Measurements from ENCODE around the gene GRAMD2A. TPM values are rescaled to one million over a fixed set of nuclear protein-coding genes. Genes with fewer than 3 reads are reported as not detected.

Gene GRAMD2A
- total and polyA plus RNA-seq, 5 experiments from 2014 or later: not detected

GRCh38 chr15:72169921-72170611, 27.5 kb downstream of the GRAMD2A start:
- DNase-seq: no peak
- Mint-ChIP-seq H3K27me3 (peaks cover 0 to 10% (median 3%) of the 10 kb centered on the region in 5 donors), H3K4me3 (no peak overlapping the region), H3K9me3 (no peaks in the 10 kb centered on the region), H3K36me3 (peaks cover 0 to 1% (median 0%) of the 10 kb centered on the region in 3 donors), H3K27ac (no peak overlapping the region), H3K4me1 (peaks cover 5 to 16% (median 7%) of the 10 kb centered on the region in 4 donors)
- POLR2A ChIA-PET: no interaction called here
- ATAC-seq: no peak

DNA sequence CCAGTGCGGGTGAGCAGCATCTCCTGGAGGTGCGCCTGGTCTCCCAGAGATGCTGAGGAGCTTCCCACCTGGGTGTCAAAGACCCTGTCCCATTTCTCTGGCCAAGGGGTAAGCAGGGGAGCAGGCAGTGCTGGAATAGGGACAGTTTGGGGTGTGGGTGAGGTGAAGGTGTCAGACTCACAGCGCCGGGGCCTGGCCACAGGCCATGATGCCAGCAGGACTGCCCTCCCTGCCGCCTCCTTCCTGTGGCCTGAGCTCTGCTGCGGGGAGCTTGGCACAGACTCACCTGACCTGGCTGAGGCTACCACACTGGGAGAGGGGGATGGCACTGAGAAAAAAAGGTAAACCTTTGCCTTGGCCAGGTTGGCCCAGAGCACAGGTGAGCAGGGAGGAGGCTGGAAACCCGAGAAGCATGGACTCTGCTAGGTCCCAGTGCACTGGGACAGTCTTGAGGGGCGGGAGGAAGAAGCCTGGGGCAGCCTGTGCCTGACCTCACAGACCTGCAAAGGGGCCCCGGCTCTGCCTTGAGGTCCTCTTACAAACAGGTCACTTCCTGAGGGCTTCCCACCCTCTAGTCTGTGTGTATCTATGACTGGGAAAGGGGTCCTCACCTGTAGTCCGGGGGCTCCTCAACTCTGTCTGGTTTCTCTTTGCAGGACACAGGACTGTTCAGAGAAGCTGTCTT, 28.2 kb downstream of the GRAMD2A start:
- Mint-ChIP-seq H3K9me3 (no peaks in the 10 kb centered on the region), H3K4me1 (peaks cover 5 to 16% (median 7%) of the 10 kb centered on the region in 4 donors), H3K27me3 (peaks cover 0 to 6% (median 0%) of the 10 kb centered on the region in 5 donors), H3K36me3 (peaks cover 0 to 1% (median 0%) of the 10 kb centered on the region in 3 donors), H3K27ac (peak overlapping the region in 2 of 10 donors; percentile 11 to 59), H3K4me3 (no peak overlapping the region)
- ATAC-seq (no peak), DNase-seq (no peak)
- POLR2A ChIA-PET: no interaction called here

- Mint-ChIP-seq H3K4me3 (no peak overlapping the region), H3K27ac (peak overlapping the region in 2 of 10 donors; percentile 60 to 83), H3K27me3 (peaks cover 0 to 6% (median 0%) of the 10 kb centered on the region in 5 donors), H3K4me1 (peaks cover 5 to 16% (median 7%) of the 10 kb centered on the region in 4 donors), H3K36me3 (peaks cover 0 to 1% (median 0%) of the 10 kb centered on the region in 3 donors), H3K9me3 (no peaks in the 10 kb centered on the region)
- POLR2A ChIA-PET: no interaction called here
- DNase-seq (no peak), ATAC-seq (no peak)
Measured at GRCh38 chr15:72168808-72169190, 28.8 kb downstream of the GRAMD2A start.

DNA sequence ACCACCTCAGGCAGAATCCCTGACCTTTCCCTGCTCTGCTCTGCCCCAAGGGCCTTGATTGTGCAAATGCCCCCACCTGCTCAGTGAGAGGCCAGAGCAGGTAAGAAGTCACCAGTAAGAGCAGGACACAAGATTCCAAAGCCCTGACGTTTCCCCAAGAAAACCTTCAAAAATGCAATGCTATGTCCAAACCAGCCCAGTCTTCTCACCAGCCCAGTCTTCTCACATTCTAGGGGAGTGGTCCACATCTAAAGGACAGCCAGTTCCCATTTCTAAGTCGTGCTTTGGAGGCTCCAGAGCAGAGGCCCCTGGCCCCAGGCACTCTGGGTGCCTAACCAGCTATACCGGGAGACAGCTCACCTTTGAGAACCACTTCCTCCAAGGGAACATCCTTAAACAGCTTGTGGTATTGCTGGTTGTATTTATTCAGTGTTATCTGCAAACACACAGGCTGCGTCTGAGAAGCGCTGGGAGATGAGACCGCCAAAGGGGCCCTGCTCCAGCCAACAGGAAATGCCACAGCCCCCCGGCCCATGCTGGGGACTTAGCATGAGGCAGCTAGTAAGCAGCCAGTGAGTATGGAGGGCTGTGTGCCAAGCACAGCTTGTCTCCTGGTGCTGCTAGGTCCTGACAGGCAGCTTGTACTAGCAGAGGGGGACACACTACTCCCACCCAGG, 29.3 kb downstream of the GRAMD2A start:
- POLR2A ChIA-PET: no interaction called here
- DNase-seq: no peak
- H3K4me3 Mint-ChIP-seq: no peak overlapping the region
- peaks cover 0 to 1% (median 0%) of the 10 kb centered on the region in 3 donors for H3K36me3 Mint-ChIP-seq
- no peaks in the 10 kb centered on the region for H3K9me3 Mint-ChIP-seq
- peak overlapping the region in 2 of 10 donors; percentile 17 to 83 for H3K27ac Mint-ChIP-seq
- H3K4me1 Mint-ChIP-seq: peaks cover 5 to 16% (median 7%) of the 10 kb centered on the region in 4 donors
- H3K27me3 Mint-ChIP-seq: peaks cover 0 to 6% (median 0%) of the 10 kb centered on the region in 5 donors
- no peak for ATAC-seq

- POLR2A ChIA-PET: no interaction called here
- ATAC-seq (no peak), DNase-seq (no peak)
- no peaks in the 10 kb centered on the region for H3K9me3 Mint-ChIP-seq
- H3K4me3 Mint-ChIP-seq: no peak overlapping the region
- peaks cover 0 to 3% (median 0%) of the 10 kb centered on the region in 5 donors for H3K27me3 Mint-ChIP-seq
- peaks cover 5 to 16% (median 7%) of the 10 kb centered on the region in 4 donors for H3K4me1 Mint-ChIP-seq
- peak overlapping the region in 1 of 10 donors; percentile 83 for H3K27ac Mint-ChIP-seq
- no peaks in the 10 kb centered on the region for H3K36me3 Mint-ChIP-seq
Measured at GRCh38 chr15:72167445-72167844, 30.1 kb downstream of the GRAMD2A start.

DNA sequence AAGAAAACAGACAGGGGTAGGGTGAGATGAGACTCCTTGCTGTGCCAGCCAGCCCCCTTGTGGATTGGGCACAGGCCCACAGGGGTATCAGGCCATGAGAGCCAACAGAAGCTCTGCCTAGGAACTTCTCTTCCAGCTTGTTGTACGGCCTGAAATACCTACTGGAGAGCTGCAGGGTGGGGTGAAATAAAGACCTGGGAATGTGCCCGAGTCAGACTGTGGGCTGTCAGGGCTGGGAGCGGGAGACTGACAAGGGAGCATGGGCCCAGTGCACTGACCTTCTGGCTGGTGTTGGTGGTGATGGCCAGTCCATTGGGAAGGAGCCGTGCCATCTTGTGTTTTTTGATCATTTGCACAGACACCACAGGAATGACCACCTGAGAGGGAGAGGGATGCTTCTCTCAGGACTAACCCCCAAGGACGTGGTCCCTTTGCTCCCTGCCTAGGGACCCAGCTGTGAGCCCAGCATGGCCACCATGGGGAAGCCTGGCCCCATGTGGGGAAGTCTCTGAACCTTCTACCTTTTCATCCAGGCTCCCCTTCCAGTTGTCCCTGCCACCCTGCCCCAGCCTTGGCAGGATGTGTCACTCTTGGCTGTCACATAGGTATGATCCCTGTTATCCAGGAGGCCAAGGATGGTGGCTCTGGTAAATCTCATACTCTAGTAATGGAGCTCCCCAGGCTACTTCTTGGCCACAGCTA, 30.7 kb downstream of the GRAMD2A start:
- no peak for DNase-seq
- POLR2A ChIA-PET: no interaction called here
- no peaks in the 10 kb centered on the region for H3K36me3 Mint-ChIP-seq
- no peak for ATAC-seq
- peaks cover 5 to 16% (median 7%) of the 10 kb centered on the region in 4 donors for H3K4me1 Mint-ChIP-seq
- peaks cover 0 to 3% (median 0%) of the 10 kb centered on the region in 5 donors for H3K27me3 Mint-ChIP-seq
- H3K4me3 Mint-ChIP-seq: no peak overlapping the region
- no peaks in the 10 kb centered on the region for H3K9me3 Mint-ChIP-seq
- no peak overlapping the region for H3K27ac Mint-ChIP-seq

DNA sequence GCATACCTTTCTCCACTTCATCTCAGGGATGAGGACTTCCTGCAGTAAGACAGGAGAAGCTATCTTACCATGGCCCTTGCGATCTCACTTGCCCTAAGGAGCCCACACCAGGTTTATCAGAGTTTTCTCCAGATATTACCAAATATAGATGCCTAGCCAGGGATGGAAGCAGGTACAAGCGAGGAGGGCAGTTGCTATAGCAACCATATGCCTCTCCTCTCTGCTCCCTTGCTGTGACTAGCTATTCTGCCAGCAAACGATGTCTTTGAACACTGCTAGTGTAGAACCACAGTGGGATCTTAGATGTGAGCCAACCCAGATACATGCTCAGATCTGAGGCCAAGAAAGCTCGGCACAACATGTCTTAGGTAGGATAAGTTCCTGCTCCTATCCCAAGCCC, 33.9 kb downstream of the GRAMD2A start:
- Mint-ChIP-seq H3K36me3 (no peaks in the 10 kb centered on the region), H3K9me3 (no peaks in the 10 kb centered on the region), H3K4me1 (peaks cover 2 to 10% (median 7%) of the 10 kb centered on the region in 4 donors), H3K4me3 (no peak overlapping the region), H3K27ac (no peak overlapping the region), H3K27me3 (peaks cover 0 to 5% (median 3%) of the 10 kb centered on the region in 5 donors)
- ATAC-seq (no peak), DNase-seq (no peak)
- POLR2A ChIA-PET: no interaction called here

GRCh38 chr15:72162569-72162968, 35.0 kb downstream of the GRAMD2A start:
- DNase-seq (no peak), ATAC-seq (no peak)
- H3K36me3 Mint-ChIP-seq: no peaks in the 10 kb centered on the region
- POLR2A ChIA-PET: no interaction called here
- H3K4me3 Mint-ChIP-seq: no peak overlapping the region
- no peaks in the 10 kb centered on the region for H3K9me3 Mint-ChIP-seq
- H3K27me3 Mint-ChIP-seq: peaks cover 0 to 5% (median 0%) of the 10 kb centered on the region in 5 donors
- H3K4me1 Mint-ChIP-seq: no peaks in the 10 kb centered on the region
- no peak overlapping the region for H3K27ac Mint-ChIP-seq

GRCh38 chr15:72161361-72162132, 36.0 kb downstream of the GRAMD2A start:
- DNase-seq (no peak), ATAC-seq (no peak)
- no peaks in the 10 kb centered on the region for H3K36me3 Mint-ChIP-seq
- no peaks in the 10 kb centered on the region for H3K9me3 Mint-ChIP-seq
- H3K27ac Mint-ChIP-seq: no peak overlapping the region
- H3K27me3 Mint-ChIP-seq: peaks cover 0 to 3% (median 0%) of the 10 kb centered on the region in 5 donors
- H3K4me1 Mint-ChIP-seq: no peaks in the 10 kb centered on the region
- POLR2A ChIA-PET: no interaction called here
- H3K4me3 Mint-ChIP-seq: no peak overlapping the region

GRCh38 chr15:72160696-72161245, 36.8 kb downstream of the GRAMD2A start:
- Mint-ChIP-seq H3K4me3 (no peak overlapping the region), H3K9me3 (no peaks in the 10 kb centered on the region), H3K27me3 (peaks cover 0 to 4% (median 0%) of the 10 kb centered on the region in 5 donors), H3K27ac (no peak overlapping the region), H3K36me3 (no peaks in the 10 kb centered on the region), H3K4me1 (peaks cover under 1 to 3% (median under 1%) of the 10 kb centered on the region in 4 donors)
- DNase-seq: no peak
- POLR2A ChIA-PET: no interaction called here
- ATAC-seq: no peak

DNA sequence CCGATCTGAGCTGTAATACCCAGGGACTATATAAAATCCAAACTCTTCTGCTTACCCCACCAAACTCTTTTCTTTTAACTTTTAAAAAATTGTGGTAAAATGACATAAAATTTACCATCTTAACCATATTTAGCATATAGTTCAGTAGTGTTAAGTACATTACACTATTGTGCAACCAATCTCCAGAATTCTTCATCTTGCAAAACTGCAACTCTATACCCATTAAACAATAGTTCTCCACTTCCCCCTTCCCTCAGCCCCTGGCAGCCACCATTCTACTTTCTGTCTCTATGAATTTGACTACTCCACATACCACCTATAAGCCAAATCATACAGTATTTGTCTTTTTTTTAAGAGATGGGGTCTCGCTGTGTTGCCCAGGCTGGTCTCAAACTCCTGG, 40.7 kb downstream of the GRAMD2A start:
- Mint-ChIP-seq H3K4me1 (peaks cover 2 to 9% (median 7%) of the 10 kb centered on the region in 4 donors), H3K27me3 (peaks cover 0 to 5% (median 3%) of the 10 kb centered on the region in 5 donors), H3K4me3 (no peak overlapping the region), H3K9me3 (no peaks in the 10 kb centered on the region), H3K36me3 (no peaks in the 10 kb centered on the region), H3K27ac (peak overlapping the region in 2 of 10 donors; percentile 23 to 25)
- POLR2A ChIA-PET: no interaction called here
- no peak for DNase-seq
- no peak for ATAC-seq

Data from naive thymus-derived CD8-positive, alpha-beta T cell (primary cell).